Measurements from ENCODE around the gene KLF7.

KLF7 gene

DNA sequence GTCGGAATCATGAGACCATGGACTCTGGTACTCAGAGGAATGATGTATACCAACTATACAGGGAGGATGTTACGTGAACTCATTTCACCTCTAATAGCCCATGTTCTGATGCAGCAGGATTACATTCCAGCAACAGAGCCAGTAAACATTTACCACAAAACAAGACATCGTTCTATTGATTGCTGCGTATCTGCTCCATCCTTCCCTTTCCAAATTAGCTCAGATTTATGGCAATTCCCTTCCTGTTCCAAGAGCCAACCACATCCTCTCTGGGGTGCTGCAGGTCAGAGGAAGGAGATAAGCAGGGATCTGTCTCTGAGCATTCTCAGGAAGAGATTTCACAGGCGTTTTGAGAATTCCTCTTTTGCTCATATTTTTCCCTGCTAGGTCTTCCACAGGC lies 98.3 kb downstream of the KLF7 start:
- no peaks in the 10 kb centered on the region for H3K27me3 ChIP-seq (ENCODE audit: insufficient read depth, poor library complexity, severe bottlenecking)
- H3K27ac ChIP-seq (replicated peaks): no peak overlapping the region
- H3K4me3 ChIP-seq (replicated peaks; ENCODE audit: insufficient read depth, low read length): no peak overlapping the region
- DNase-seq (ENCODE audit: low read depth in 1 of 2, low spot score in 1 of 2): no peak
- TF ChIP-seq GABPA (IDR thresholded peaks at IDR 0.05; ENCODE audit: low read depth) (no peak), POLR2AphosphoS5 (IDR thresholded peaks at IDR 0.05; ENCODE audit: low read depth) (no peak), SPI1 (IDR thresholded peaks at IDR 0.05; ENCODE audit: borderline replicate concordance, low read depth) (no peak)
- TF ChIP-seq, protein P1, sequence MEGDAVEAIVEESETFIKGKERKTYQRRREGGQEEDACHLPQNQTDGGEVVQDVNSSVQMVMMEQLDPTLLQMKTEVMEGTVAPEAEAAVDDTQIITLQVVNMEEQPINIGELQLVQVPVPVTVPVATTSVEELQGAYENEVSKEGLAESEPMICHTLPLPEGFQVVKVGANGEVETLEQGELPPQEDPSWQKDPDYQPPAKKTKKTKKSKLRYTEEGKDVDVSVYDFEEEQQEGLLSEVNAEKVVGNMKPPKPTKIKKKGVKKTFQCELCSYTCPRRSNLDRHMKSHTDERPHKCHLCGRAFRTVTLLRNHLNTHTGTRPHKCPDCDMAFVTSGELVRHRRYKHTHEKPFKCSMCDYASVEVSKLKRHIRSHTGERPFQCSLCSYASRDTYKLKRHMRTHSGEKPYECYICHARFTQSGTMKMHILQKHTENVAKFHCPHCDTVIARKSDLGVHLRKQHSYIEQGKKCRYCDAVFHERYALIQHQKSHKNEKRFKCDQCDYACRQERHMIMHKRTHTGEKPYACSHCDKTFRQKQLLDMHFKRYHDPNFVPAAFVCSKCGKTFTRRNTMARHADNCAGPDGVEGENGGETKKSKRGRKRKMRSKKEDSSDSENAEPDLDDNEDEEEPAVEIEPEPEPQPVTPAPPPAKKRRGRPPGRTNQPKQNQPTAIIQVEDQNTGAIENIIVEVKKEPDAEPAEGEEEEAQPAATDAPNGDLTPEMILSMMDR (IDR thresholded peaks at IDR 0.05; ENCODE audit: insufficient read depth, low read length): no peak
- TF ChIP-seq, protein P2, sequence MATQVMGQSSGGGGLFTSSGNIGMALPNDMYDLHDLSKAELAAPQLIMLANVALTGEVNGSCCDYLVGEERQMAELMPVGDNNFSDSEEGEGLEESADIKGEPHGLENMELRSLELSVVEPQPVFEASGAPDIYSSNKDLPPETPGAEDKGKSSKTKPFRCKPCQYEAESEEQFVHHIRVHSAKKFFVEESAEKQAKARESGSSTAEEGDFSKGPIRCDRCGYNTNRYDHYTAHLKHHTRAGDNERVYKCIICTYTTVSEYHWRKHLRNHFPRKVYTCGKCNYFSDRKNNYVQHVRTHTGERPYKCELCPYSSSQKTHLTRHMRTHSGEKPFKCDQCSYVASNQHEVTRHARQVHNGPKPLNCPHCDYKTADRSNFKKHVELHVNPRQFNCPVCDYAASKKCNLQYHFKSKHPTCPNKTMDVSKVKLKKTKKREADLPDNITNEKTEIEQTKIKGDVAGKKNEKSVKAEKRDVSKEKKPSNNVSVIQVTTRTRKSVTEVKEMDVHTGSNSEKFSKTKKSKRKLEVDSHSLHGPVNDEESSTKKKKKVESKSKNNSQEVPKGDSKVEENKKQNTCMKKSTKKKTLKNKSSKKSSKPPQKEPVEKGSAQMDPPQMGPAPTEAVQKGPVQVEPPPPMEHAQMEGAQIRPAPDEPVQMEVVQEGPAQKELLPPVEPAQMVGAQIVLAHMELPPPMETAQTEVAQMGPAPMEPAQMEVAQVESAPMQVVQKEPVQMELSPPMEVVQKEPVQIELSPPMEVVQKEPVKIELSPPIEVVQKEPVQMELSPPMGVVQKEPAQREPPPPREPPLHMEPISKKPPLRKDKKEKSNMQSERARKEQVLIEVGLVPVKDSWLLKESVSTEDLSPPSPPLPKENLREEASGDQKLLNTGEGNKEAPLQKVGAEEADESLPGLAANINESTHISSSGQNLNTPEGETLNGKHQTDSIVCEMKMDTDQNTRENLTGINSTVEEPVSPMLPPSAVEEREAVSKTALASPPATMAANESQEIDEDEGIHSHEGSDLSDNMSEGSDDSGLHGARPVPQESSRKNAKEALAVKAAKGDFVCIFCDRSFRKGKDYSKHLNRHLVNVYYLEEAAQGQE (IDR thresholded peaks at IDR 0.05; ENCODE audit: insufficient replicate concordance, low read depth): no peak

DNA sequence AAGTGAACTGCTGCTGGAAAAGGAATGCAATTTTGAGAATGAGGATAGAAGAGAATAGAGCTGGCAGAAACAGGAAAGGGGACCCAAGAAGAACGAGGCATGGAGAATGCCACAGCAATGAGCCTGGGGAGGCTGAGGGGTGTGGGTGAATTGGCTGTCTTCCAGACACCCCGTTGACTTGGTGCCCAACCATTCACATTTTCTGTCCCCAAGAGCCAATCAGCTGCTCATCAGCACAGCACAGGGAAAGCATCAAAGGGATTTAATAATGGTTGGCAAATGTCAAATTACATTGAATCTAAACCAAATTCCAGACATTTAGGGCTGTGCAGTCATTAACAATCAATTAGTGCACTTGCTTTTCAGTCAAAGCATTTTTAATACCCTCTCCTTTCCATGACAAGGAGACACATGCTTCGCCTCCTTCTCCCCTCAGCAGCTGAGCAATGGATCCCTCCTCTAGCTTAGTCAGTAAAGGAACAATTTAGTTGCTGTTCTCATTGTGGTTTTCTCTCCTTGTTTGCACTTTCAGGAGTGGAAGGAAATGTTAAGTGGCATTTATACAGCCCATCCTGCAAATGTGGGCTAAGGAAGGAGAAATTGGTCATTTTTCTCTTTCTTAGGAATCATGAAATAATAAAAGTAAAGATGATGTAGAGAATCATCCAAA lies 98.8 kb downstream of the KLF7 start:
- TF ChIP-seq, protein P2 (IDR thresholded peaks at IDR 0.05; ENCODE audit: insufficient replicate concordance, low read depth): no peak
- no peak for TF ChIP-seq GABPA (IDR thresholded peaks at IDR 0.05; ENCODE audit: low read depth)
- no peak for TF ChIP-seq SPI1 (IDR thresholded peaks at IDR 0.05; ENCODE audit: borderline replicate concordance, low read depth)
- TF ChIP-seq, protein P1 (IDR thresholded peaks at IDR 0.05; ENCODE audit: insufficient read depth, low read length): no peak
- no peak for TF ChIP-seq POLR2AphosphoS5 (IDR thresholded peaks at IDR 0.05; ENCODE audit: low read depth)
- no peak overlapping the region for H3K4me3 ChIP-seq (replicated peaks; ENCODE audit: insufficient read depth, low read length)
- no peak for DNase-seq (ENCODE audit: low read depth in 1 of 2, low spot score in 1 of 2)
- H3K27me3 ChIP-seq (ENCODE audit: insufficient read depth, poor library complexity, severe bottlenecking): no peaks in the 10 kb centered on the region
- H3K27ac ChIP-seq (replicated peaks): no peak overlapping the region

DNA sequence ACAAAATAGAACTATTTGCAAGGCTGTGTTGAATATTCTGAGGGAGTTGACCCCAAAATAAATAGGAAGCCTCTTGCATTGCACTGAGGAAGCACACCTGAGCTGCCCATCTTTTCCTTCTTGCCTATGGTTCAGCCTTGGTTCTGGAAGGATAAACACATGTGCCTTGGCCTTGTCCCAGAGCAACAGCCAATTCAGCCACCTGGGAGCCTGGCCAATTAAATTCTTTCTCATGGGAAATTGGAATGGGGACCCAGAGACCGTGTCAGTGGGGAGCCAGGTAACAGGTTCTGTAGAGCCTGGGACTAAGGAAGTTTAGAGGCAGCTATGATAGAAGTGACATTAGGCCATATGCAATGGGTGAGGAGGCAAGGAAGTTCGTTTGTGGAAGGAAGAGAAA lies 99.6 kb downstream of the KLF7 start:
- no peaks in the 10 kb centered on the region for H3K27me3 ChIP-seq (ENCODE audit: insufficient read depth, poor library complexity, severe bottlenecking)
- H3K4me3 ChIP-seq (replicated peaks; ENCODE audit: insufficient read depth, low read length): no peak overlapping the region
- no peak for TF ChIP-seq GABPA (IDR thresholded peaks at IDR 0.05; ENCODE audit: low read depth)
- TF ChIP-seq SPI1 (IDR thresholded peaks at IDR 0.05; ENCODE audit: borderline replicate concordance, low read depth): no peak
- TF ChIP-seq, protein P2 (IDR thresholded peaks at IDR 0.05; ENCODE audit: insufficient replicate concordance, low read depth): no peak
- no peak for TF ChIP-seq POLR2AphosphoS5 (IDR thresholded peaks at IDR 0.05; ENCODE audit: low read depth)
- TF ChIP-seq, protein P1 (IDR thresholded peaks at IDR 0.05; ENCODE audit: insufficient read depth, low read length): no peak
- no peak overlapping the region for H3K27ac ChIP-seq (replicated peaks)
- DNase-seq (ENCODE audit: low read depth in 1 of 2, low spot score in 1 of 2): no peak
